BLaER1 treated with 17β-estradiol and CSF1 and Interleukin-3, amounts not matched to agents 10 nM and 100 nM (cell line): ENCODE measurements around the gene CCDC188.

ENCODE experiments used
- H3K27ac ChIP-seq, 11 experiments: shearing (Covaris generic); formaldehyde crosslinking; 2 replicates each; pipeline ENCODE4 v1.8.1; 2022
- H3K27me3 ChIP-seq, 11 experiments: shearing (Covaris generic); formaldehyde crosslinking; 2 replicates each; pipeline ENCODE4 v1.8.1; 2022
- H3K36me3 ChIP-seq, 11 experiments: shearing (Covaris generic); formaldehyde crosslinking; 2 replicates each; pipeline ENCODE4 v1.8.1; 2022
- H3K4me1 ChIP-seq, 10 experiments: shearing (Covaris generic); formaldehyde crosslinking; 2 replicates each; pipeline ENCODE4 v1.8.1; 2022
- H3K4me2 ChIP-seq, 11 experiments: shearing (Covaris generic); formaldehyde crosslinking; 2 replicates each; pipeline ENCODE4 v1.8.1; 2022
- H3K4me3 ChIP-seq, 10 experiments: shearing (Covaris generic); formaldehyde crosslinking; 2 replicates each; pipeline ENCODE4 v1.8.1; 2022
- H3K9ac ChIP-seq, 11 experiments: shearing (Covaris generic); formaldehyde crosslinking; 2 replicates each; pipeline ENCODE4 v1.8.1; 2022
- H3K9me3 ChIP-seq, 11 experiments: shearing (Covaris generic); formaldehyde crosslinking; replicated peaks in 1 of 11; 2 replicates each; pipeline ENCODE4 v1.8.1; 2022
- H4K20me1 ChIP-seq, 11 experiments: shearing (Covaris generic); formaldehyde crosslinking; 2 replicates each; pipeline ENCODE4 v1.8.1; 2022
- Cebpa-rat ChIP-seq, 11 experiments: shearing (Covaris generic); IDR thresholded peaks; 2 replicates each; pipeline ENCODE4 v1.8.1; 2022

Gene CCDC188

DNA sequence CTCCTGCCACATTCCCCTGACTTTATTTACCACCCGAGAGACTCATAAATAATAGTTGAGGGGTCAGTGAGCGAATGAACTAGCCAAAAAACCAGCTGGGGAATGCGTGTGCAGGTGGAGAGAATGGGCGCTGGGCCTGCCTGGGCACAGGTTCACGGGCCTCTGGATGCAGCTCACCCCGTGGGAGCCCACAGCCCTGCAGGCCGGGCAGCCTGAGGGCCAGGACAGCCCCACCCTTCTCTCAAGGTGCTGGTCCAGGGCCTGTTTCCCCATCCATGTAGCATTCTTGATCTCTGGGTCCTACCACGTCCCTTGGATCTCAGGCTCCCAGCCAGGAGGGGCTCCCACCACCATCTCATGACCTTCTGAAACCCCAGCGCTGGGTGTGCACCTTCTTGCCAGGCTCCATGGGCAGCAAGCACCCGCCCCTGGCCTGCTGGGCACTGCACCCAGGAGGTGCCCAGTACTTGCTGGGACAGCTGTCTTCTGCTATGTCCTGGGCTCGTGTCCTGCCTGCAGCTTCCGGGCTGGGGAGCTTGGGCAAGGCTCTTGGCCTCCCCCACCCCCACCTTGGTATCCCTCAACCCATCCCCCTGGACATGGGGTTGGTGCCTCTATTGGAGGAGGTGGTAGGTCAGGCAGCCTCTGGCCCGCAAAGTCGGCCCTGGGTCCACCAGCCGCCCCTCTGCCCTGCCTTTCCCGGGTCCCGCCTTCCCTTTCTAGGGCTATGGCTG, 43.1 kb upstream of the CCDC188 start:
- no peaks in the 10 kb centered on the region for H3K27me3 ChIP-seq
- H4K20me1 ChIP-seq = no peaks in the 10 kb centered on the region
- no peaks in the 10 kb centered on the region for H3K9me3 ChIP-seq
- H3K9ac ChIP-seq = no peak overlapping the region
- TF ChIP-seq Cebpa-rat (IDR thresholded peaks at IDR 0.05) = no peak
- no peak overlapping the region for H3K4me3 ChIP-seq
- no peaks in the 10 kb centered on the region for H3K36me3 ChIP-seq
- no peak overlapping the region for H3K27ac ChIP-seq
- H3K4me2 ChIP-seq = peak overlapping the region in 6 of 11 experiments; percentile 47 to 72 (median 61); a peak in 7 of 22 replicates
- H3K4me1 ChIP-seq = peaks cover 9 to 68% (median 48%) of the 10 kb centered on the region in 10 experiments

- H3K9me3 ChIP-seq = no peaks in the 10 kb centered on the region
- H4K20me1 ChIP-seq = no peaks in the 10 kb centered on the region
- H3K4me2 ChIP-seq = peak overlapping the region in 6 of 11 experiments; percentile 0 to 42 (median 32); a peak in 6 of 22 replicates
- H3K27me3 ChIP-seq = no peaks in the 10 kb centered on the region
- H3K27ac ChIP-seq = peak overlapping the region in 1 of 11 experiments; percentile 23; a peak in 1 of 22 replicates
- TF ChIP-seq Cebpa-rat (IDR thresholded peaks at IDR 0.05) = no peak
- peaks cover 9 to 73% (median 55%) of the 10 kb centered on the region in 10 experiments for H3K4me1 ChIP-seq
- peak overlapping the region in 2 of 11 experiments; percentile 25 to 32; a peak in 3 of 22 replicates for H3K9ac ChIP-seq
- H3K4me3 ChIP-seq = no peak overlapping the region
- H3K36me3 ChIP-seq = no peaks in the 10 kb centered on the region
Observed at GRCh38 chr22:20192972-20193760, 42.3 kb upstream of the CCDC188 start.

DNA sequence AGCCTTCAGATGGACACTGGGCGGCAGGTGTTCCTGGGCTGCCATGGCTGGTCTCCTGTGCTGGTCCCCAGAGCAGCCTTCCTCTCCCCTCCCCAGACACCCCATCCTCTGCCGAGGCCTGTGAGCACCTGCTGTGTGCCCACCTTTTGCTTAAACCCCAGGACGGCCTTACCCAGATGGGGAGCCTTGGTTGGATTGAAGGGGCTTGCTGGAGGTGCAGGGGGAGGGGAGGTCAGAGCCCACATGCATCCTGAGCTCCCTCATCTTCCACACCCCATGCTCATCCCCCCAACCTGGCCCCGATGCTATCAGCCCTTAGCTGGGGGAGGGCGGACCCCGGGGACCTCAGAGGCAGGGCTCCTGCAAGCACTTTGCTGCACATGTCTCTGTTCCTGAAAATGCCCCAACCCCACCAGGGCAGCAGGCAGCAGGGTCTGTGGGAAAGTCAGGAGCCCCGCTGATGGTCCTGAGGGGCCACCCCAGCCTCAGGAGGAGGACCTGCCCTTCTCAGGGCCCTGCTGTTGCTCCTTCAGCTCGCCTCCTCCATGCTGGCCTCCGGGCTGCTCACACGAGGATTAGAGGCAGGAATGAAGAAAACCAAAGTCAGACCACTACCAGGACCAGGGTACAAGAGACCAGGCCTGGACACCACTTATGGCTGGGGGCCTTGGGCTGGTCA, 41.6 kb upstream of the CCDC188 start:
- peak overlapping the region in 3 of 11 experiments; percentile 23 to 32 (median 29); a peak in 1 of 22 replicates for H3K9ac ChIP-seq

GRCh38 chr22:20191803-20192202, 40.9 kb upstream of the CCDC188 start:
- Histone ChIP-seq H3K27ac (no peak overlapping the region), H3K9me3 (no peaks in the 10 kb centered on the region), H3K27me3 (no peaks in the 10 kb centered on the region), H3K4me1 (peaks cover 9 to 86% (median 67%) of the 10 kb centered on the region in 10 experiments), H3K4me3 (no peak overlapping the region), H3K4me2 (peak overlapping the region in 4 of 11 experiments; percentile 28 to 42 (median 35); a peak in 4 of 22 replicates), H4K20me1 (no peaks in the 10 kb centered on the region; a peak in 1 of 22 replicates), H3K9ac (peak overlapping the region in 1 of 11 experiments; percentile 23; a peak in 1 of 22 replicates), H3K36me3 (no peaks in the 10 kb centered on the region)
- no peak for TF ChIP-seq Cebpa-rat (IDR thresholded peaks at IDR 0.05)

More for the DNA sequence above, 41.6 kb upstream of the CCDC188 start:
- Histone ChIP-seq H3K27ac (peak overlapping the region in 1 of 11 experiments; percentile 23; a peak in 1 of 22 replicates), H3K9me3 (no peaks in the 10 kb centered on the region), H3K4me2 (peak overlapping the region in 6 of 11 experiments; percentile 0 to 42 (median 32); a peak in 7 of 22 replicates), H3K36me3 (no peaks in the 10 kb centered on the region), H3K4me3 (no peak overlapping the region), H4K20me1 (no peaks in the 10 kb centered on the region; a peak in 1 of 22 replicates), H3K27me3 (no peaks in the 10 kb centered on the region), H3K4me1 (peaks cover 9 to 81% (median 62%) of the 10 kb centered on the region in 10 experiments)
- TF ChIP-seq Cebpa-rat (IDR thresholded peaks at IDR 0.05) = no peak

GRCh38 chr22:20191000-20191515, 40.2 kb upstream of the CCDC188 start:
- Histone ChIP-seq H3K27ac (no peak overlapping the region), H3K9me3 (no peaks in the 10 kb centered on the region), H3K27me3 (no peaks in the 10 kb centered on the region), H3K36me3 (no peaks in the 10 kb centered on the region), H3K4me3 (no peak overlapping the region), H3K9ac (no peak overlapping the region), H3K4me2 (peak overlapping the region in 3 of 11 experiments; percentile 13 to 28 (median 25); a peak in 2 of 22 replicates), H3K4me1 (peaks cover 9 to 86% (median 65%) of the 10 kb centered on the region in 10 experiments), H4K20me1 (no peaks in the 10 kb centered on the region; a peak in 1 of 22 replicates)
- TF ChIP-seq Cebpa-rat (IDR thresholded peaks at IDR 0.05) = no peak

GRCh38 chr22:20188567-20188877, 37.7 kb upstream of the CCDC188 start:
- H3K36me3 ChIP-seq = no peaks in the 10 kb centered on the region
- H3K4me1 ChIP-seq = peaks cover 0 to 72% (median 46%) of the 10 kb centered on the region in 10 experiments; a peak in 14 of 20 replicates
- H3K9ac ChIP-seq = peak overlapping the region in 1 of 11 experiments; percentile 50; a peak in 1 of 22 replicates
- no peaks in the 10 kb centered on the region; a peak in 1 of 22 replicates for H4K20me1 ChIP-seq
- no peak overlapping the region for H3K27ac ChIP-seq
- H3K4me2 ChIP-seq = peak overlapping the region in 7 of 11 experiments; percentile 34 to 70 (median 61); a peak in 12 of 22 replicates
- no peak overlapping the region for H3K4me3 ChIP-seq
- no peaks in the 10 kb centered on the region for H3K27me3 ChIP-seq
- no peak for TF ChIP-seq Cebpa-rat (IDR thresholded peaks at IDR 0.05)
- no peaks in the 10 kb centered on the region for H3K9me3 ChIP-seq

- no peaks in the 10 kb centered on the region for H3K27me3 ChIP-seq
- H3K4me1 ChIP-seq = peaks cover 0 to 73% (median 50%) of the 10 kb centered on the region in 10 experiments; a peak in 14 of 20 replicates
- no peaks in the 10 kb centered on the region for H3K9me3 ChIP-seq
- TF ChIP-seq Cebpa-rat (IDR thresholded peaks at IDR 0.05) = no peak
- H3K4me3 ChIP-seq = no peak overlapping the region
- H3K4me2 ChIP-seq = peak overlapping the region in 7 of 11 experiments; percentile 34 to 70 (median 61); a peak in 13 of 22 replicates
- no peaks in the 10 kb centered on the region; a peak in 1 of 22 replicates for H4K20me1 ChIP-seq
- H3K27ac ChIP-seq = peak overlapping the region in 1 of 11 experiments; percentile 2; a peak in 1 of 22 replicates
- H3K36me3 ChIP-seq = no peaks in the 10 kb centered on the region
- H3K9ac ChIP-seq = peak overlapping the region in 1 of 11 experiments; percentile 50; a peak in 1 of 22 replicates
Observed at GRCh38 chr22:20187777-20188566, 37.1 kb upstream of the CCDC188 start.
